Measurements from ENCODE around the gene ZMYND12.

Gene ZMYND12

GRCh38 chr1:42385283-42385682 lies 70.5 kb downstream of the ZMYND12 start:
- DNase-seq = no peak

DNA sequence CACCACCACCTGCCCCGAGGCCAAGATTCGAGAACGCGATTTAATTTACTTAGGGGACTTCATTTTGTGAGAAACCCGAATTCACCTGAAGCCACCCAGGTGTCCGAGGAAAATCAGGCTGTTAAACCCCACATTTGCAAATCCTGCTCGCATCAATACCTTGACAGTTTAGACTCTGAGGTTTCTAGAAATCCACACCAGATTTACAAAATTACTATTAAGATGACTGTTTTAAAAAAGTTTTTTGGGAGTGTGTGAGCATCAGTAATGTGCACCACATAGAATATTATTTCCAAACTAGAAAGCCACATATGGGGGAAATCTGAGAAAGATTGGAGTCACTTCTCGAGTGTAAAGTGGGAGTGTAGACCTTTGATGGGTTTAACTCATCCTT lies 74.5 kb downstream of the ZMYND12 start:
- peak; percentile 26 for DNase-seq

DNA sequence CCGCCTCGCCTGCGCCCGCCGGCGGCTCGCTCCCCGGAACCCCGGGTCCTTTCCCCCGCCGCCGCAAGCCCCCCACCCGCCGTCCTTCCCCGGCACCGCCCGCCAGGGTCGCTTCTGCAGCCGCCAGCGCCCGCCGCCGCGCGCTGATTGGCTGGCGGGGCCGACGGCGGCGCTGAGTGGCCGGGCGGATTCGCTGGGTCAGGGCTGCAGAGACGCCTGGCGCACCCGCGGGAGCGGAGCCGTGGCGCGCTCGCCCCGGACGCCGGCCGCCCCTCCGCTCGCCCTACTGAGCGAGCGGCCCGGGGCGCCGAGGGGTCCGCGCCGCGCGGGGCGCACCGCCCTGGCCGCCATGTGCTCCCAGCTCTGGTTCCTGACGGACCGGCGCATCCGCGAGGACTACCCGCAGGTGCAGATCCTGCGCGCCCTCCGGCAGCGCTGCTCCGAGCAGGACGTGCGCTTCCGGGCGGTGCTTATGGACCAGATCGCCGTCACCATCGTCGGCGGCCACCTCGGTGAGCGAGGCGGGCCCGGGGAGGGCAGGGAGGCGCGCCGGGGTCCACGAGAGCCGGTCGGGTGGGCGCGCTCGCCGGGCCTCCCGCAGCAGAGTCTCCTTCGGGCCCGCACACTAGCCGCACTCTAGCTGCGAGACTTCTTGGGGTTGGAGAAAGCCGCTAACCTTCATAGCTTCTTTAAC lies 75.1 kb downstream of the ZMYND12 start, which contains the start of gene RIMKLA:
TSS of gene RIMKLA (plus strand) at position 207 of the 694 bp plus-strand sequence. CDS start at position 350, 143 bp downstream.
- peak; percentile 68 for DNase-seq
